GM21423 (cell line): ENCODE data around the gene BACH2.
A peak's percentile ranks its signal among the peaks of the same experiment; 100 is the strongest.
"Not testable (repeated sequence)": the region's sequence is repeated elsewhere in the genome, so short reads cannot be mapped to it uniquely, and the experiment has no call there.

Source experiments
- ATAC-seq: cut with Tn5 transposase; IDR thresholded peaks from one replicate; pipeline ENCODE4 v1.9.1; 2021; ENCODE audit warnings: mild to moderate bottlenecking, moderate library complexity; ENCODE audit not compliant: unreplicated experiment

BACH2 gene

DNA sequence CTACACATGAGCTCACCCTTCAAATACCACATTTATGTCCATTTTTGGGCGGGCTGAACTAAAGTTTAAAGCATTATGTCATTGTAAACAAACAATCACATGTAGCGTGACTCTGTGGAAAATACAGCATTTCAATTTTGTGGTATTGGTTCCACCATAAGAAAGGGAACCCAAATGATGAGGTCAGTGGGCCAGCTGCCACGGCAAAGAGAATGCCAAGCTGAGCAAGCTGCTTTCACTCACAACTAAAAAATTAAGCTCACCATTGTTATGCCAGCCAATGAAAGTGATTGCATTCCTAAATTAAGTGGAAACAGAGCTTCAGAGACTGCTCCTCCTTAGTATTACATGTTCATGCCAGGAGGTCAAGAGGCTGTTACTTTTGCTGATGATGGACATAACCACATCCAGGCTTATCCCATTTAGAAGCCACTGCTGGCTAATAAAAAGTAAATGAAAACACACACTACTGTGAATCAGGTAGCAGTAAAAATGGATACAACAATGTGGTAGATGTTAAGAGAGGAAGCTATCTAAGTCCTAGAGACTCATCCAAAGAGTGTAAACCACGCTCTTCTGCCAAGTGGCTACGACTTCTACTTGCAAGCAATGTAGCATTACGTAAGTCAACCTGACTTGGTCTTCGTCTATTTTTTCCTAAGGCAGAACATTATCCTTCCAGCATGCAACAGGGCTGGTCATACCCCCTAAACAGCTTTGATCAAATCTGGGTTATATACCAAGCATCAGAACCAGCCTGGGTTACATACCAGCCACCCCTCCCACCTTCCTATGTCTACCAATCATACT lies 164.8 kb downstream of the BACH2 start:
- no peak for ATAC-seq

DNA sequence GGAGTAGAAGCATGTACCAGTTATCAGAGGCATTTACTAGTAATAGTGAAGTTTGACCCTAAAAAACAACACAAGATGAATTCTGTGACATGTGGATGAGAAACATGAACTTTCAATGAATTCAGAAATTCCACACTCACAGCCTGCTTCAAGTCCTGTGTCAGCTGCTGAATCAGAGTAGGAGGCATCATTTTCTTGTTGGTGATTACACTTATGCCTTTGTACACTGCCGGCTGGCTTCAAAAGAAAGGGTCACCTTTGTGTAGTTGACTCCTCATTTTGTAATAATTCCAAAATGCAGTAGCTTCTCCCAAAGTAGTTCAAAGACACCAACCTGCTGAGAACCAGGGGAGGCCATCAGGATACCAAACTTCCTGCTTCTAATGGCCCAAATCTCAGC lies 165.5 kb downstream of the BACH2 start:
- no peak for ATAC-seq

DNA sequence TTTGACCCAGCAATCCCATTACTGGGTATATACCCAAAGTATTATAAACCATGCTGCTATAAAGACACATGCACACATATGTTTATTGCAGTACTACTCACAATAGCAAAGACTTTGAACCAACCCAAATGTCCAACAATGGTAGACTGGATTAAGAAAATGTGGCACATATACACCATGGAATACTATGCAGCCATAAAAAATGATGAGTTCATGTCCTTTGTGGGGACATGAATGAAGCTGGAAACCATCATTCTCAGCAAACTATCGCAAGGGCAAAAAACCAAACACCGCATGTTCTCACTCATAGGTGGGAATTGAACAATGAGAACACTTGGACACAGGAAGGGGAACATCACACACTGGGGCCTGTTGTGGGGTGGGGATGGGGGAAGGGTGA lies 168.0 kb downstream of the BACH2 start:
- not testable (repeated sequence) for ATAC-seq

DNA sequence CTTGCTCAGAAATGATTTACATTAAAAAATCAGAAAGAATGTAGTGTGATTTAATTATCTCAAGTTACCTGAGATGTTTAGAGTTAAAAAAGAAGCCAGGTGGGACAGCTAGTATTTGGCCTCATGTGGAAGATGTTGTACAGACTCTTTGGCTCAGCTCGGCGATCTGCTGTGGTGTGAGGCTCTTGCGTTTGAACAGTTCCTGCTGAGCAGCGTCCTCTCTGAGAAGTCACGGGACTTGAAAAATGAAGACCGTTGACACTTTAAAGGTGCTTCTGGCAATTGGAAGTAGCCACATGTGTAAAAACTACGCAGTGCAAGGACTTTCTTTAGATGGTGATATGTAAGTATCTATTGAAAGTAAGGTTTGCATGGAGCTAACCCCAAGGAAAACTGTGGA lies 169.0 kb downstream of the BACH2 start:
- no peak for ATAC-seq

DNA sequence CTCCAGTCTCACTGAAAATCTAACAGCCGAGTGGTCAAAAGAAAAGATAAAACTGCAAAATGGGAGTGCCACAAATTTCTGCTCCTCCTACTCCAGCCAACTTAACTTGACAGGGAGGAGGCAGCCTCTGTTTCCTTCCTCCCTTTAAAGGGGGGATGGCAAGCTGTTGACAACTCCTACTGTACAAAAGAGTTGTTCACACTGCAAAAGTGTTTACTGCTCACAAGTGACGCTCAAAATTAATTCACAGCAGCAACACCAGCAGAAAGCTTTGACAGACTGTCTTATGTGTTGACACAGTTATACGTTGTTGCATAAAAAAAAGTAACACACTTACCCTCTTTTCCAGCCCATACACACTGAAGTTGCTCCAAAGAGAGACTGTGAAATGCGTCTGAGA lies 169.8 kb downstream of the BACH2 start:
- ATAC-seq = no peak

DNA sequence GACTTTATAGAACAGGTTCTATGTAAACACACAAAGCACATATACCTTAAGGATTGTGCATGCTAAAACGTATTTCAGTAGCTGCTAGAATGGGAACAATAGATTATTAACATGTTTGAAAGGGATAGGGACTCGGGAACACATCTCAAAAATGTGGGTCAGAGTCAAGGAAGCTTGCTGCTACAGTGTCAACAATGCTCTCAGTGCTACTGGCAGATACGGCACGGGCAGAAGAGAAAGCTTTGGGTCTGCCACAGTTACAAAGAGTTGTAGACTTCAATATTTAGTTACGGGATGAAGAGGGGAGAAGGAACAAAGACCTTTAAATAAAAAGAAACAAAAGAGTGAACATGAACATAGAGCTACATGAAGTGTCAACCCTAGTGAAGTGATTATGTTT lies 170.5 kb downstream of the BACH2 start:
- ATAC-seq = no peak

DNA sequence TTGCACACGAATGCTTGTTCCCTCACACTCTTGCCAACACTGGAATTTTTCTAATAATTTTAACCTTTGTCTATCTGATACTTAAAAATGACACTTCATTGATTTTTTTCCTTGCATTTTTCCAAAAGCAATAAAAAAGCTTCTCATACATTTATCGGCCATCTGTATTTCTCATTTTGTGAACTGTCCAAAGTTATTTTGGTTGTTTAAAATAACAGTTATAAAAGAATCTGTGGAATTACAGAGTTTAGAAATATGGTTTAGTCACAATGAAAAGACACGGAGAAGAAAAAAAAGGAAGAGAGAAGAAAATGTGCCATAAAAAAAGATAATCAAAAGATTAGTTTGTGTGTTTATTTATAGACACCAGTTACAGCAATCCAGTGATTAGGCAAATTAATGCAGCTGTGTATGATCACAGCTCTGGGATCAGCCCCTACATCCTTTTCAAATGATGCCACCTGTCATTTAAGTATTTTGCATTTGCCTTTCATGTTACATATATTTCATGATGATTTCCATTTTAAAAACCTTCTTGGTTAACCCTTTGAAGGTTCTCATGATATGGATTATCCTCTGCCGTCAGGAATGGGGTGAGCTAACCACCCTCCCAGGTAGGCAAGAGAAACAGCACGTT lies 171.7 kb downstream of the BACH2 start:
- ATAC-seq = no peak

DNA sequence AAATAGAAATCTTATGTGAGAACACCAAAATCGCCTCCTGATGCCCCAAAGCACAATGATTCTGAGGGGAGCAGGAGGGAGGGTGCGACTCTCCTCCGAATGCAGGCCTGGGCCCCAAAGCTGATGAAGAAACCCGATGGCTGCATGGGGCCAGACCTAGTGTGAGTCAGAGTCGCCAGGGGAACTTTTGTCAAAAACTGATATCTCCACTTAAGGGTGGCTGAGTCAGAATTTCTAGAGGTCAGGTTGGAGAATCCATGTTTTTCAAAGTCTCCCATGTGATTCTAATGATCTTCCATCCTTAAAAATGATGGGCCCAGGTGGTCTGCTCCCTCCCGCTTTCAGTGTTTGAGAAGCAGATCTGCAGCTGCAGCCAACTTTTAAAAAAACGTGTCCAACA lies 172.8 kb downstream of the BACH2 start:
- no peak for ATAC-seq

DNA sequence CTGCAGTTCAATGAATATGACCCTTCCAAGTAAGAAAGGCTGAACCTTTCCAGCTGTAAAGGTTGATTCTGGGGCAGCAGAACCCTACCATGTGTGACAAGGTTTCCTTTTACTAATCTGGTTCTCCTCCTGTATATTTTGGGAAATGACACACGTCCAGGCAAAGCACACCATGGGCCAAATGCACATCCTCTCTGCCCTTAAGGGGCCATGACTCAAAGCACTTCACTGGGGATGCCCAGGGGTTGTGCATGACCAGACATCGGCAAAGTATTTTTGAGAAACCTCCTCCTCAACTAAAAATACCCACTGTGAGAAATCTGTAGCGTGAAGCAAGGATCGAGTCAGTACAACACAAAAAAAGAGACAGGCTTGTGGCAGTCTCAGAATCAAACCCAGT lies 174.7 kb downstream of the BACH2 start:
- ATAC-seq = no peak

DNA sequence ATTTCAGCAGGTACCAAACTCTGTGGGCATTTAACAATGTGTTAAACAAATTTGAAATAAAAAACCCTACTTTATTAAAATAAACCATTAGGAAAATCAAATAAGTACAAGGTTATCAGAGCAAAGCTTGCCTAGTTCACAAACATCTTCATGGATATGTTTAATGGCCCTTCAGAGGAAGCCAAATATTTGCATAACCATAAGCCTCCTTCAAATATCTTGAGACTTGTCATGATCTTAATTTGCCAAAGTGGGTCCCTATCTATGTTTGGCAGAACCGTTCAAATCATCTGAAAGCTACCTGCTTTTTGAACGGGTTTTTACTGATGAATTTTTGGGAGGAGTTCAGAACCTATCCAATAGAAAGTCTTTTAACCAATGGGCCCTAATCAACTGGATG lies 176.3 kb downstream of the BACH2 start:
- no peak for ATAC-seq

DNA sequence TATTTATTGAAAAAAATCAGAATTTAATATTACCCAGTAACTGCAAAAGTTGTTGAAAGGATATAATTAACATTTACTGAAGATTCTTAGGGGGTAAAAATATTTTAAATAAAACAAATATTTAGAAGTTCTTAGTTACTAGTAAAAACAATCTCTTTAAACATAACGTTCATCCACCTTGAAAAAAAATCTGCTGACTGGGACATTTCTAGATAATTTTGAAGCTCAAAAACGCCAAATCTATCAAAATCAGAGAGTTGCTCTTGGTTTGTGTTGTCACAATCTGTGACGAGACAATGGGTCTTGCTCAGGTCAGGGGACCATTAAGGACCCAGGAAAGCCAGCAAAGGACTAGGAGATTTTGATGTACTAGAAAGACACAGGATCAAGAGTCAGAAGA lies 177.0 kb downstream of the BACH2 start:
- no peak for ATAC-seq

DNA sequence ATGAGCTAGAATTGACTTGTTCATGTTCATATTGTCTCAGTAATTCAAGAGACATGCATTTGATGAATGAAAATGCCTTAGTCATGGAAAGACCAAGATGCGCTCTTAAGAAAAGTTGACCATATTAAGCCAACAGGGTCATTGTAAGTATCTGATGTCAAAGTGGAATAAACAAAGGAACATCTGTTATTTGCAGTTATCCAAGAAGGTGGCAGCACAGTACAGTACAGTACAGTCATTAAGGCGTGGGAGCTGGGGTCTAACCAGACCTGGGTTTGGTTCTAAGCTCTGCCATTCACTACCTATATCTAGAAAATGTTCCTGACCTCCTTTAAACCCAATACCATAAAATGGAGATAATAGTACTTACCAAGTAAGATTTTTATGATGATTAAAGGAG lies 178.1 kb downstream of the BACH2 start:
- no peak for ATAC-seq

DNA sequence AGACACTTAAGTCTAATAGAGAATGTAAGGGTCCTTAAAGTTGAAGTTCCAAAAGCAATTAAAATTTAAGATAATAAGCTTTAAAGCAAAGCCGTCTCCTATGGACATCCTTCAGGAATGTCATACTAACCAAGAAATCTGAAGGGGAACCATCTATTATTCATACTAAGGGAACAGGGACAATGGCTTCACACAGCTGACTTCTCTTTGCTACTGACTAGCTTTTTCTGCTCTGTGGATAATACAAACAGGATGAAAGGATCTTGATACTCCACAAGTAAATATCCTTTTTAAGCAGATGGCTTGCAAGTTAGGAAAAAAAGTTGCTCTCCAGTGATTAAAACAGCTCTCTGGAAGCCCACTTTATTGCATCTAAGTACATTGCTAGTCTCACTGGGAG lies 178.6 kb downstream of the BACH2 start:
- ATAC-seq = no peak

DNA sequence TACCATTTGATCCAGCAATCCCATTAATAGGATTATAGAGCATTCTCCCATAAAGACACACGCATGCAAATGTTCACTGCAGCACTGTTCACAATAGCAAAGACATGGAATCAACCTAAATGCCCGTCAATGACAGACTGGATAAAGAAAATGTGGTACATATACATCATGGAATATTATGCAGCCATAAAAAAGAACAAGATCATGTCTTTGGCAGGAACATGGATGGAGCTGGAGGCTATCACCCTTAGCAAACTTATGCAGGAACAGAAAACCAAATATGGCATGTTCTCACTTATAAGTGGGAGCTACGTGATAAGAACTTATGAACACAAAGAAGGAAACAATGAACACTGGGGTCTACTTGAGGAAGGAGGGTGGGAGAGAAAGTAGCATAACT lies 180.5 kb downstream of the BACH2 start:
- not testable (repeated sequence) for ATAC-seq

DNA sequence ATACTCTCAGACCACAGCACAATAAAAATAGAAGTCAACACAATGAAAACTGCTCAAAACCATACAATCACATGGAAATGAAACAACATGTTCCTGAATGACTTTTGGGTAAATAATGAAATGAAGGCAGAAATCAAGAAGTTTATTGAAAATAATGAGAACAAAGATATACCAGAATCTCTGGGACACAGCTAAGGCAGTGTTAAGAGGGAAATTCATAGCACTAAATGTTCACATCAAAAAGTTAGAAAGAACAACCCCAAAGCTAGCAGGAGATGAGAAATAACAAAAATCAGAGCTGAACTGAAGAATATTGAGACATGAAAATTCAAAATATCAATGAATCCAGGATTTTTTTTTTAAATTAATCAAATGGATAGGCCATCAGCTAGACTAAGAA lies 183.3 kb downstream of the BACH2 start:
- no peak for ATAC-seq

DNA sequence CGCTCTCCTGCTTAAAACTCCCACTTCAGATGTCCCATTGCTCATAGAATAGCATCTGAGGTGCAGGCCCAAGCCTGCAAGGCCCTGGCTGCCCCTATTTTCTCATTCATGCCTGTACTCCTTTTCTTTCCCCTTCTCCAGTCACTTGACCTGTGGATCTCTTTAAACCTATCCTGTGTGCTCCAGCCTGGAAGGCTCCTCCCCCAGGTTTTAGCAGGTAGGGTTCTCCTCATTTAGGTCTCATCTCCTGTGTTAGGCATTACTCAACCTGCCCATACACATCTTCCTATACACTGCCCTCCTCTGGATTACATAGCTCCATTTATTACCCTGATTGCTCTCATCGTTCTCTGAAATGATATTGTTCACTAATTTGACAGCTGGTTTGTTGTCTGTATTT lies 185.3 kb downstream of the BACH2 start:
- ATAC-seq = no peak

DNA sequence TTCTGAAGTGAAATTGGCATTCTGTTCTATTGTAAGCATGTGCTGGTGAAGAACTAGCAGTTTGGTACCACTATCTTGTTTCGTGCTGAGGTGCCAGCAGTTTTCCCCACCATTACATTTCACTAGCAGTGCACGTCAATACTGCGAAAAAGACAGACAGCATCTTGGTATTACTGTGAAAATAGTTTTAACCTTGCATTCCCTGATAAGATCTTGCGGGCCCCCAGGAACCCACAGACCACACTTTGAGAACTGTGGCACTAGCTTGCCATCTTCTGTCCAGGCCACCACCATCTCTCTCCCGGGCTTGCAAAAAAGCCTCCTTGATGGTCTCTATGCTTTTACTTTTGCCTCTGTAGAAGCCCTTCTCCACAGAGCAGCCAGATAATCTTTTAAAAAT lies 185.7 kb downstream of the BACH2 start:
- ATAC-seq = no peak

DNA sequence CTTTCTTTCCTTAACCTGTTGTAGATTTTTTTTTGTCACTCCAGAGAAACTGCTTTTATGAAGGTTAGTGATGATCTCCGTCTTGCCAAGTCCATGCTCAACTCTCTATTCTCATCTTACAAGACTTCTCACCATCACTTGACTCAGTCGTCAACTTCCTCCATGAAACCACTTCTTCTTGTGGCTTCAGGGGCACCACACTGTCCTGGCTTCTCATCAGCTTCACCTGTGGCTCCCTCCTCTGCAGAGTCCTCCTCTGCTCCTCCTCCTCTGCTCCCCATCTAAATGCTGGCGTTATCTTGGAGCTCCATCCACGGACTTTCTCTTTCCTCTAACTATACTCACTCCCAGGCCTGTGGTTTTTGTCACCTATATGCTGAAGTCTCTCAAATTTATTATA lies 187.5 kb downstream of the BACH2 start:
- ATAC-seq = no peak

DNA sequence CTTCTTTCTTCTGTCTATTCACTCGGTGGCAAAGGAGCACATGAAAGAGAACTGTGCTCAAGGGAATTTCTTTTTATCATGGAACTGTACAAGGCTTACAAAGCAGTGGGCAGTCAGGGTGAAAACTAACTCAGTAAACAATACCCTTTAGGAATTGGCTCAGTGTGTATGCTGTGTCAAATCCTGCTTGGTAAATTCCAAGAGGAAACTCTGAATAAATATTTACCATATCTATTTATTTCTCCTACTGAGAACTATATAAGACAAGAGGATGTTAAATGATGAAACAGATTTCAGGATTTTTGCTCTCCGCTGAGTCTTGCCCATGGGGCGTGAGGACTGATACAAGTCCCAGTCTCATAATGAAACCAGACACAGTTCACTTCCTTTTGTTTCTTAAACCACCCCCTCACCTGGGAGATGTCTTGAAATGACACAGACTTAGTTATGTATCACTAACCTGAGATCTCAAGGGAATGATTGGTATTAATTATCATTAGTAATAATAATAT lies 188.8 kb downstream of the BACH2 start:
- peak; percentile 92 for ATAC-seq

DNA sequence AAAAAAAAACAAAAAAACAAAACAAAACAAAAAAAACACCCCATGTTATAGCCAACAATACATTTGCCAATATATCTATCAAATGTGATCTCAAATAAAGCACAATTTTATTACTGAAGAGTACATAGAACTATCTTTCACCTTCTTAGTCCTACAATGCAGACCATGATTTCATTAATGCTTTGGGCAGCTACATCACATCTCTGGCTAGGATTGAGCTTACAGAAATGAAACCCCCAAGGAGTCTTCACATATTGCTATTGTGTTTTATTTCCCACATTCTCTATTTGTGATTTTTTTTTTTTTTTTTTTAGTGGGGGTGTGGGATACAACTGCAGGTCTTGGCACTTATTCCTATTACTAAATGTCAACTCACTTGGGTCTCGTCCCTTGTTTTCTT lies 189.3 kb downstream of the BACH2 start:
- ATAC-seq = no peak

DNA sequence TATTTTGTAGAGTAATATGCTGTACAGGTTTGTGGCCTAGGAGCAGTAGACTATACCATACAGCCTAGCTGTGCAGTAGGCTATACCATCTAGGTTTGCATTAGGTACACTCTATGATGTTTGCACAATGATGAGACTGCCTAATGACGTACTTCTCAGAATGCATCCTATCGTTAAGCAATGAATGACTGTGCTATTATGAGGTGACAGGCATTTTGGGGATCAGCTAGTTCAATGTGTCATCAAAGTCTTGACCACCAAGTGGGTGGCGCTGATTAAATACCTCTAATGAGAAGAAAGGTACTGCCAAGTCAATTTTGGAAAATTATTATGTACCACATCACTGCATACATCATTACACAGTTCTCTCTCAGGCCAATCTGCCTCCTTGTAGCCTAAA lies 190.2 kb downstream of the BACH2 start:
- no peak for ATAC-seq

DNA sequence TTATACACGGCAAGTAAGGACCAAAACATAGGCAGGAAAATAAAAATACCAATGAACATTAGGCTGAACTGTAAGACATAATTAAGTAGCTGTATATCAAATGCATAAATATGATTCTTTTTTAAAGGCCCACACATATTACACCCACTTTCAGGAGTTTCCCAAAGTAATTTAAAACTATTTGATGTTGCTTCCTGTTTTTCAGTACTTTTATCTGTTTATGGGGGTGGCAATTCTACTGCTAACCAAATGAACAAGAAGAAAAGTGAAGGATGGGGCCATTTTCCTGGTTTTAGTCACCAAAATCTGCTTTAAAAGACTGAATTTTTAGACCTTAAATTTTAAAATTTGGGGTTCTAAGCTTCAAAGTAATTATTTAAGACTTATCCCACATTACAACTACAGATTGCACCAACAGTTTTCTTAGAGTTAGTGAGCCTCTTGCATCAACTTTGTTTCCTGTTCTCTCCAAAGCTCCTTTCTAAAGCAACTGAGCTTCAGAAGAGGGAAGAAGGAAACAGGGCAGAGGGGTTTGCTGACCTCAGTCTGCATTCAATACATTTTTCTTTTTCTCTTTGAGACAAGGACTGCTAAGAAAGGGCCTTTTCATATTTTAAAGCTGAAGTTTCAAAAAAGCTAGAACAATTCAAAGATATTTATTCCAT lies 191.0 kb downstream of the BACH2 start:
- ATAC-seq = no peak
